HepG2 (cell line): ENCODE measurements around the gene SORD. TPM values are rescaled to one million over a fixed set of nuclear protein-coding genes. Genes with fewer than 3 reads are reported as not detected.

ENCODE experiments used
- CHD2 ChIP-seq: IDR thresholded peaks from 2 replicates; pipeline ENCODE4 v1.6.1; 2011; ENCODE audit warnings: low read depth, low read length, improper control_type of control experiment
- ERF ChIP-seq: IDR thresholded peaks from 2 replicates; pipeline ENCODE4 v1.6.1; 2018; ENCODE audit warnings: missing biosample characterization, missing genetic modification reagents
- FOSL1 ChIP-seq: sonication (generic); formaldehyde crosslinking; IDR thresholded peaks from 2 replicates; pipeline ENCODE4 v1.9.0; 2021; ENCODE audit warnings: missing genetic modification reagents, borderline replicate concordance
- FOXK2 ChIP-seq: fragments of 450-650 bp; IDR thresholded peaks from 2 replicates; pipeline ENCODE4 v1.6.1; 2016
- KLF16 ChIP-seq, 2 experiments: sonication (generic) in 1 of 2; formaldehyde crosslinking in 1 of 2; IDR thresholded peaks; 2 replicates each; pipeline versions ENCODE4 v1.6.1 to v1.8.0; 2016 to 2023; ENCODE audit warnings: missing genetic modification reagents in 2 of 2, missing compliant biosample characterization in 1 of 2
- RARG ChIP-seq: sonication (generic); formaldehyde crosslinking; IDR thresholded peaks from 2 replicates; pipeline ENCODE4 v1.4.0; 2020; ENCODE audit warnings: low read depth, mild to moderate bottlenecking, missing genetic modification reagents
- RORA ChIP-seq: sonication (generic); formaldehyde crosslinking; IDR thresholded peaks from 2 replicates; pipeline ENCODE4 v1.5.0; 2020; ENCODE audit warnings: mild to moderate bottlenecking, missing genetic modification reagents, moderate library complexity
- SALL2 ChIP-seq: sonication (generic); formaldehyde crosslinking; IDR thresholded peaks from 2 replicates; pipeline ENCODE4 v1.8.1; 2023; ENCODE audit warnings: mild to moderate bottlenecking, missing genetic modification reagents, inconsistent platforms
- SIX1 ChIP-seq: sonication (generic); formaldehyde crosslinking; IDR thresholded peaks from 2 replicates; pipeline ENCODE4 v1.4.0; 2020; ENCODE audit warnings: missing genetic modification reagents, borderline replicate concordance
- SYNCRIP ChIP-seq: fragments of 200-400 bp; formaldehyde crosslinking; IDR thresholded peaks from 2 replicates; pipeline ENCODE4 v1.6.1; 2018; ENCODE audit warnings: mild to moderate bottlenecking, low read depth, low read length; ENCODE audit not compliant: insufficient read depth
- TP53 ChIP-seq: sonication (generic); formaldehyde crosslinking; conservative IDR thresholded peaks from 2 replicates; pipeline ENCODE4 v1.4.0; 2020; ENCODE audit warnings: missing genetic modification reagents
- TSC22D2 ChIP-seq: sonication (generic); formaldehyde crosslinking; IDR thresholded peaks from 2 replicates; pipeline ENCODE4 v1.5.1; 2020; ENCODE audit warnings: missing genetic modification reagents, mild to moderate bottlenecking, borderline replicate concordance
- ZKSCAN1 ChIP-seq: fragments of 150-350 bp; IDR thresholded peaks from 2 replicates; pipeline ENCODE4 v1.6.1; 2014; ENCODE audit warnings: low read length
- ZNF17 ChIP-seq: sonication (generic); formaldehyde crosslinking; IDR thresholded peaks from 2 replicates; pipeline ENCODE4 v1.5.0; 2020; ENCODE audit warnings: mild to moderate bottlenecking, missing genetic modification reagents
- ZNF24 ChIP-seq: fragments of 450-650 bp; IDR thresholded peaks from 2 replicates; pipeline ENCODE4 v1.6.1; 2017; ENCODE audit warnings: antibody characterized with exemption, mild to moderate bottlenecking
- ZNF30 ChIP-seq: sonication (generic); formaldehyde crosslinking; IDR thresholded peaks from 2 replicates; pipeline ENCODE4 v1.5.0; 2020; ENCODE audit warnings: mild to moderate bottlenecking, missing genetic modification reagents
- ZNF550 ChIP-seq: sonication (generic); formaldehyde crosslinking; IDR thresholded peaks from 2 replicates; pipeline ENCODE4 v1.4.0; 2020; ENCODE audit warnings: mild to moderate bottlenecking, missing genetic modification reagents, borderline replicate concordance
- ZNF670 ChIP-seq: sonication (generic); formaldehyde crosslinking; IDR thresholded peaks from 2 replicates; pipeline ENCODE4 v1.8.0; 2022; ENCODE audit warnings: mild to moderate bottlenecking, missing genetic modification reagents, borderline replicate concordance
- ZNF7 ChIP-seq: IDR thresholded peaks from 2 replicates; pipeline ENCODE4 v1.6.1; 2016; ENCODE audit warnings: missing biosample characterization, missing genetic modification reagents
- ZNF776 ChIP-seq: sonication (generic); formaldehyde crosslinking; IDR thresholded peaks from 2 replicates; pipeline ENCODE4 v1.4.0; 2020; ENCODE audit warnings: mild to moderate bottlenecking, missing genetic modification reagents
- ZNF816 ChIP-seq: sonication (generic); formaldehyde crosslinking; IDR thresholded peaks from 2 replicates; pipeline ENCODE4 v1.8.0; 2022; ENCODE audit warnings: missing genetic modification reagents, mild to moderate bottlenecking, borderline replicate concordance
- polyA plus RNA-seq, 8 experiments: library from polyadenylated mRNA; depleted of rRNA in 3 of 8; stranded (reverse) in 7 of 8; unstranded in 1 of 8; fragments of >200 nt; fragmentation: Illumina TruSeq in 4 of 8; extraction: Trizol in 4 of 8; gene quantifications; 2 replicates each; pipeline versions ENCODE4 v1.2.1 to v1.2.3, GENCODE V29; 2011 to 2016; ENCODE audit warnings: low read depth in 4 of 8, missing spikeins in 1 of 8, mixed read lengths in 1 of 8; ENCODE audit not compliant: insufficient read depth in 1 of 8
- total RNA-seq, 5 experiments: library from RNA; depleted of rRNA; stranded (reverse); fragments of >200 nt; fragmentation: Illumina TruSeq; extraction: Trizol; gene quantifications; 2 replicates each; pipeline ENCODE4 v1.2.3, GENCODE V29; 2016; ENCODE audit warnings: low read depth in 1 of 5
- TF ChIP-seq, protein P1 (sequence below): IDR thresholded peaks from 2 replicates; pipeline ENCODE4 v1.6.1; 2016; ENCODE audit warnings: low read depth, borderline replicate concordance
- TF ChIP-seq, protein P2 (sequence below): sonication (generic); formaldehyde crosslinking; IDR thresholded peaks from 2 replicates; pipeline ENCODE4 v1.4.0; 2020; ENCODE audit warnings: missing genetic modification reagents, low read depth, mild to moderate bottlenecking, borderline replicate concordance
- TF ChIP-seq, protein P3 (sequence below): sonication (generic); formaldehyde crosslinking; IDR thresholded peaks from 2 replicates; pipeline ENCODE4 v1.4.0; 2020; ENCODE audit warnings: mild to moderate bottlenecking, missing genetic modification reagents
- TF ChIP-seq, protein P4 (sequence below): sonication (generic); IDR thresholded peaks from 2 replicates; pipeline ENCODE4 v1.6.1; 2016; ENCODE audit warnings: low read depth, borderline replicate concordance
- TF ChIP-seq, protein P5 (sequence below), 2 experiments: fragments of 450-650 bp in 1 of 2; sonication (generic) in 1 of 2; formaldehyde crosslinking; IDR thresholded peaks; 2 replicates each; pipeline versions ENCODE4 v1.5.0 to v1.8.0; 2020 to 2022; ENCODE audit warnings: mild to moderate bottlenecking in 1 of 2, missing genetic modification reagents in 1 of 2

SORD gene
- total and polyA plus RNA-seq, 2 of the 13 experiments (the other 11 are each of a cell fraction or from before 2014, with no cell fraction given): 59.1 to 95.3 TPM

DNA sequence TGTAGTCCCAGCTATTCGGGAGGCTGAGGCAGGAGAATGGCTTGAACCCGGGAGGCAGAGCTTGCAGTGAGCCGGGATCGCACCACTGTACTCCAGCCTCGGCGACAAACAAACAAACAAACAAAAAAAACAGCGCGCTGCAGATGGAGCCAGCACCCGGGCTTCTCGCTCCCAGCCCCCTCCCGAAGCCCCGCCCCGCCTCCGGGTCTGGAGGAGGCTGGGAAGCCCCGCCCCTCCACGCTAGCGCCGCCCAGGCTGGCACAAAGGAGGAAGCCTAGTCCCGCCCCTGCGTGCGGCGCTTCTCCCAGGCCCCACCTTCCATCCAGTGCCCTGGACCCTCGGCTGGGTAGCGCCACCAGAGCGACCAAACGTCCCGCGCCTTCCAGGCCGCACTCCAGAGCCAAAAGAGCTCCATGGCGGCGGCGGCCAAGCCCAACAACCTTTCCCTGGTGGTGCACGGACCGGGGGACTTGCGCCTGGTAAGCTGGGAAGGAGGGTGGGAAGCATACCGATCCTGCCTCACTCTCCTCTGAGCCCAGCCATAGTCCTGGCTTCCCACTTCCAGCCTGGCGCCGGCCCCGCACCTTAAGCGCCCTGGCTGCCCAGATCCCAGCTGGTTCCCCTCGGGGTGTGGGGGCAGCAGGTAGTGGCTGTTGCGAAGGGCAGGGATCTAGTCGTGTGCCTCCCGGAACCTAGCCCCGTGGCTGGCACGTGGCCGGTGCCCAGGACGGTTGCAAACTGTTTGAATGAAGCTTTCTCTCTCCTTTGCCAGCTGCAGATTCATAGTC, at the start of gene SORD (continued):
- TF ChIP-seq ZNF24 (no peak), ZNF816 (CRISPR knock-in tag) (no peak), FOXK2 (no peak), SALL2 (CRISPR knock-in tag) (no peak), ZNF30 (CRISPR knock-in tag) (no peak), ZKSCAN1 (no peak), RARG (CRISPR knock-in tag) (no peak), ERF (CRISPR knock-in tag) (peak; percentile 48; the same call in 1 of the 2 replicates), ZNF550 (CRISPR knock-in tag) (no peak), CHD2 (no peak), ZNF7 (CRISPR knock-in tag) (no peak), KLF16 (CRISPR knock-in tag; IDR thresholded peaks at IDR 0.05) (peak in 1 of 2 experiments; percentile 54; a peak in 1 of 4 replicates), TP53 (no peak), ZNF670 (peak; percentile 34; the same call in 1 of the 2 replicates), TSC22D2 (CRISPR knock-in tag) (no peak), SIX1 (no peak), FOSL1 (CRISPR knock-in tag) (no peak), SYNCRIP (no peak), ZNF776 (CRISPR knock-in tag) (no peak), RORA (CRISPR knock-in tag) (no peak), ZNF17 (CRISPR knock-in tag) (no peak)
- TF ChIP-seq, protein P1, sequence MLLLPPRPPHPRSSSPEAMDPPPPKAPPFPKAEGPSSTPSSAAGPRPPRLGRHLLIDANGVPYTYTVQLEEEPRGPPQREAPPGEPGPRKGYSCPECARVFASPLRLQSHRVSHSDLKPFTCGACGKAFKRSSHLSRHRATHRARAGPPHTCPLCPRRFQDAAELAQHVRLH (CRISPR knock-in tag): no peak; the same call in 1 of the 2 replicates
- TF ChIP-seq, protein P2, sequence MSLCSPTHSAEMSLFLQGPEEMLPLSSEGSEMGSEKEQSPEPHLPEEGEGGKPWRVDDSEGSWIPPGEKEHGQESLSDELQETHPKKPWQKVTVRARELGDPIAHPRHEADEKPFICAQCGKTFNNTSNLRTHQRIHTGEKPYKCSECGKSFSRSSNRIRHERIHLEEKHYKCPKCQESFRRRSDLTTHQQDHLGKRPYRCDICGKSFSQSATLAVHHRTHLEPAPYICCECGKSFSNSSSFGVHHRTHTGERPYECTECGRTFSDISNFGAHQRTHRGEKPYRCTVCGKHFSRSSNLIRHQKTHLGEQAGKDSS (CRISPR knock-in tag): peak; percentile 95
- TF ChIP-seq, protein P3, sequence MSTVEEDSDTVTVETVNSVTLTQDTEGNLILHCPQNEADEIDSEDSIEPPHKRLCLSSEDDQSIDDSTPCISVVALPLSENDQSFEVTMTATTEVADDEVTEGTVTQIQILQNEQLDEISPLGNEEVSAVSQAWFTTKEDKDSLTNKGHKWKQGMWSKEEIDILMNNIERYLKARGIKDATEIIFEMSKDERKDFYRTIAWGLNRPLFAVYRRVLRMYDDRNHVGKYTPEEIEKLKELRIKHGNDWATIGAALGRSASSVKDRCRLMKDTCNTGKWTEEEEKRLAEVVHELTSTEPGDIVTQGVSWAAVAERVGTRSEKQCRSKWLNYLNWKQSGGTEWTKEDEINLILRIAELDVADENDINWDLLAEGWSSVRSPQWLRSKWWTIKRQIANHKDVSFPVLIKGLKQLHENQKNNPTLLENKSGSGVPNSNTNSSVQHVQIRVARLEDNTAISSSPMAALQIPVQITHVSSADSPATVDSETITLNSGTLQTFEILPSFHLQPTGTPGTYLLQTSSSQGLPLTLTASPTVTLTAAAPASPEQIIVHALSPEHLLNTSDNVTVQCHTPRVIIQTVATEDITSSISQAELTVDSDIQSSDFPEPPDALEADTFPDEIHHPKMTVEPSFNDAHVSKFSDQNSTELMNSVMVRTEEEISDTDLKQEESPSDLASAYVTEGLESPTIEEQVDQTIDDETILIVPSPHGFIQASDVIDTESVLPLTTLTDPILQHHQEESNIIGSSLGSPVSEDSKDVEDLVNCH (CRISPR knock-in tag): 0 out of 2 replicates have a peak, but pooled peaks have one; percentile 44
- TF ChIP-seq, protein P4, sequence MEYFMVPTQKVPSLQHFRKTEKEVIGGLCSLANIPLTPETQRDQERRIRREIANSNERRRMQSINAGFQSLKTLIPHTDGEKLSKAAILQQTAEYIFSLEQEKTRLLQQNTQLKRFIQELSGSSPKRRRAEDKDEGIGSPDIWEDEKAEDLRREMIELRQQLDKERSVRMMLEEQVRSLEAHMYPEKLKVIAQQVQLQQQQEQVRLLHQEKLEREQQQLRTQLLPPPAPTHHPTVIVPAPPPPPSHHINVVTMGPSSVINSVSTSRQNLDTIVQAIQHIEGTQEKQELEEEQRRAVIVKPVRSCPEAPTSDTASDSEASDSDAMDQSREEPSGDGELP: no peak
- TF ChIP-seq, protein P5, sequence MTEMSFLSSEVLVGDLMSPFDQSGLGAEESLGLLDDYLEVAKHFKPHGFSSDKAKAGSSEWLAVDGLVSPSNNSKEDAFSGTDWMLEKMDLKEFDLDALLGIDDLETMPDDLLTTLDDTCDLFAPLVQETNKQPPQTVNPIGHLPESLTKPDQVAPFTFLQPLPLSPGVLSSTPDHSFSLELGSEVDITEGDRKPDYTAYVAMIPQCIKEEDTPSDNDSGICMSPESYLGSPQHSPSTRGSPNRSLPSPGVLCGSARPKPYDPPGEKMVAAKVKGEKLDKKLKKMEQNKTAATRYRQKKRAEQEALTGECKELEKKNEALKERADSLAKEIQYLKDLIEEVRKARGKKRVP (CRISPR knock-in tag; IDR thresholded peaks at IDR 0.05): no peak
